Type B pancreatic cell (in vitro differentiated cells): Measurements from ENCODE around the gene IZUMO2. TPM values are rescaled to one million over a fixed set of nuclear protein-coding genes. Genes with fewer than 3 reads are reported as not detected.

Source experiments
- DNase-seq: peaks from one replicate; pipeline ENCODE4 v3.0.0; 2021; ENCODE audit warnings: mixed read lengths; ENCODE audit not compliant: unreplicated experiment; ENCODE audit errors: extremely low spot score
- H3K27ac Mint-ChIP-seq: 2 replicates; pipeline ENCODE4 v1.8.0; 2021; ENCODE audit warnings: mild to moderate bottlenecking, mixed read lengths
- H3K27me3 Mint-ChIP-seq: 2 replicates; pipeline ENCODE4 v1.8.0; 2021; ENCODE audit warnings: mixed read lengths
- H3K36me3 Mint-ChIP-seq: 2 replicates; pipeline ENCODE4 v1.8.0; 2021; ENCODE audit warnings: mixed read lengths
- H3K4me1 Mint-ChIP-seq: one replicate; pipeline ENCODE4 v1.8.0; 2021; ENCODE audit warnings: mixed read lengths; ENCODE audit not compliant: unreplicated experiment
- H3K4me3 Mint-ChIP-seq: 2 replicates; pipeline ENCODE4 v1.8.0; 2021; ENCODE audit warnings: mild to moderate bottlenecking, mixed read lengths
- H3K9me3 Mint-ChIP-seq: 2 replicates; pipeline ENCODE4 v1.8.0; 2021; ENCODE audit warnings: mixed read lengths
- CTCF ChIP-seq: fragments of 200-600 bp; sonication (generic); conservative IDR thresholded peaks from 2 replicates; pipeline ENCODE4 v1.5.0; 2021; ENCODE audit warnings: antibody characterized with exemption, mild to moderate bottlenecking
- total RNA-seq: library from RNA; stranded (reverse); gene quantifications from 2 replicates; pipeline ENCODE4 v1.2.1, GENCODE V29; 2021; ENCODE audit warnings: low replicate concordance

Gene IZUMO2
- total RNA-seq, 1 donor from 2014 or later = not detected

GRCh38 chr19:50167314-50167721, 4.2 kb upstream of the IZUMO2 start:
- peak overlapping the region; percentile 29 for H3K4me3 Mint-ChIP-seq

GRCh38 chr19:50159078-50159477, 4.0 kb downstream of the IZUMO2 start:
- no peaks in the 10 kb centered on the region for H3K36me3 Mint-ChIP-seq
- no peak overlapping the region for H3K4me3 Mint-ChIP-seq
- no peak for DNase-seq
- H3K27ac Mint-ChIP-seq = no peak overlapping the region
- no peaks in the 10 kb centered on the region for H3K4me1 Mint-ChIP-seq
- no peaks in the 10 kb centered on the region for H3K9me3 Mint-ChIP-seq
- no peak for TF ChIP-seq CTCF
- H3K27me3 Mint-ChIP-seq = peaks cover 24% of the 10 kb centered on the region

More at GRCh38 chr19:50167314-50167721, 4.2 kb upstream of the IZUMO2 start:
- no peak for DNase-seq
- peaks cover 10% of the 10 kb centered on the region for H3K4me1 Mint-ChIP-seq
- no peaks in the 10 kb centered on the region for H3K27me3 Mint-ChIP-seq
- no peaks in the 10 kb centered on the region for H3K36me3 Mint-ChIP-seq
- no peaks in the 10 kb centered on the region for H3K9me3 Mint-ChIP-seq
- H3K27ac Mint-ChIP-seq = peak overlapping the region; percentile 49
- no peak for TF ChIP-seq CTCF

GRCh38 chr19:50158577-50158976, 4.5 kb downstream of the IZUMO2 start:
- Mint-ChIP-seq H3K27ac (no peak overlapping the region), H3K9me3 (no peaks in the 10 kb centered on the region), H3K36me3 (no peaks in the 10 kb centered on the region), H3K4me1 (no peaks in the 10 kb centered on the region), H3K27me3 (peaks cover 24% of the 10 kb centered on the region), H3K4me3 (no peak overlapping the region)
- TF ChIP-seq CTCF = no peak
- DNase-seq = no peak

- H3K9me3 Mint-ChIP-seq = no peaks in the 10 kb centered on the region
- no peak overlapping the region for H3K27ac Mint-ChIP-seq
- peak; percentile 46 for TF ChIP-seq CTCF
- H3K4me3 Mint-ChIP-seq = no peak overlapping the region
- no peaks in the 10 kb centered on the region for H3K4me1 Mint-ChIP-seq
- no peaks in the 10 kb centered on the region for H3K36me3 Mint-ChIP-seq
- DNase-seq = no peak
- peaks cover 25% of the 10 kb centered on the region for H3K27me3 Mint-ChIP-seq
Measured at GRCh38 chr19:50155520-50156109, 7.5 kb downstream of the IZUMO2 start.

GRCh38 chr19:50154529-50154928, 8.6 kb downstream of the IZUMO2 start:
- Mint-ChIP-seq H3K27ac (no peak overlapping the region), H3K4me3 (no peak overlapping the region), H3K4me1 (no peaks in the 10 kb centered on the region), H3K27me3 (peaks cover 28% of the 10 kb centered on the region), H3K9me3 (no peaks in the 10 kb centered on the region), H3K36me3 (no peaks in the 10 kb centered on the region)
- no peak for TF ChIP-seq CTCF
- no peak for DNase-seq
